MM.1S (cell line): ENCODE data around the gene KIAA0319L.

Experiments
- DNase-seq: peaks from one replicate; pipeline ENCODE4 v3.0.0-alpha.2; 2015
- H2AFZ ChIP-seq: fragments of 300-600 bp; sonication (generic); 2 replicates; pipeline ENCODE4 v1.6.0; 2016; ENCODE audit warnings: antibody characterized with exemption, low read length
- H3F3A ChIP-seq: fragments of 300-600 bp; sonication (generic); 2 replicates; pipeline ENCODE4 v1.6.1; 2016; ENCODE audit warnings: mild to moderate bottlenecking, antibody characterized with exemption, low read length, moderate library complexity, mixed read lengths; ENCODE audit not compliant: insufficient read depth
- H3K27ac ChIP-seq: fragments of 300-600 bp; sonication (generic); 2 replicates; pipeline ENCODE4 v1.5.1; 2016; ENCODE audit warnings: mild to moderate bottlenecking, low read length
- H3K27me3 ChIP-seq: fragments of 300-600 bp; sonication (generic); replicated peaks from 2 replicates; pipeline ENCODE4 v1.6.0; 2016; ENCODE audit warnings: low read length; ENCODE audit not compliant: insufficient read depth
- H3K36me3 ChIP-seq: fragments of 300-600 bp; sonication (generic); replicated peaks from 2 replicates; pipeline ENCODE4 v1.6.1; 2016; ENCODE audit warnings: mild to moderate bottlenecking, low read length, mixed read lengths; ENCODE audit not compliant: insufficient read depth
- H3K4me1 ChIP-seq: fragments of 300-600 bp; sonication (generic); 2 replicates; pipeline ENCODE4 v1.6.1; 2016; ENCODE audit warnings: low read length, mixed read lengths
- H3K4me2 ChIP-seq: fragments of 300-600 bp; sonication (generic); 2 replicates; pipeline ENCODE4 v1.6.0; 2016; ENCODE audit warnings: low read depth, low read length
- H3K4me3 ChIP-seq: fragments of 300-600 bp; sonication (generic); 2 replicates; pipeline ENCODE4 v1.5.1; 2016; ENCODE audit warnings: low read length, mixed read lengths
- H3K79me2 ChIP-seq: fragments of 300-600 bp; sonication (generic); 2 replicates; pipeline ENCODE4 v1.6.1; 2016; ENCODE audit warnings: mixed run types, low read length, mixed read lengths
- H3K9ac ChIP-seq: fragments of 300-600 bp; sonication (generic); 2 replicates; pipeline ENCODE4 v1.6.1; 2016; ENCODE audit warnings: low read length, mixed read lengths
- H3K9me2 ChIP-seq: fragments of 300-600 bp; sonication (generic); replicated peaks from 2 replicates; pipeline ENCODE4 v1.6.1; 2016; ENCODE audit warnings: mild to moderate bottlenecking, low read length, mixed read lengths; ENCODE audit not compliant: insufficient read depth
- H3K9me3 ChIP-seq: fragments of 300-600 bp; sonication (generic); replicated peaks from 2 replicates; pipeline ENCODE4 v1.6.1; 2016; ENCODE audit warnings: mild to moderate bottlenecking, low read length, mixed read lengths; ENCODE audit not compliant: insufficient read depth
- H4K20me1 ChIP-seq: fragments of 300-600 bp; sonication (generic); 2 replicates; pipeline ENCODE4 v1.6.1; 2016; ENCODE audit warnings: mild to moderate bottlenecking, low read length, moderate library complexity, mixed read lengths; ENCODE audit not compliant: insufficient read depth
- CTCF ChIP-seq: fragments of 300-600 bp; sonication (generic); IDR thresholded peaks from 2 replicates; pipeline ENCODE4 v1.5.1; 2016; ENCODE audit warnings: antibody characterized with exemption, low read length, mixed read lengths
- EZH2 ChIP-seq: fragments of 300-600 bp; sonication (generic); optimal IDR thresholded peaks from 2 replicates; pipeline ENCODE3; 2017; ENCODE audit warnings: low read depth, mild to moderate bottlenecking, antibody characterized with exemption, low read length, mixed read lengths
- EZH2phosphoT487 ChIP-seq: fragments of 300-600 bp; sonication (generic); IDR thresholded peaks from 2 replicates; pipeline ENCODE4 v1.6.1; 2018; ENCODE audit warnings: antibody characterized with exemption, low read length

Gene KIAA0319L

GRCh38 chr1:35599411-35599810 lies 42.2 kb upstream of the KIAA0319L start:
- Histone ChIP-seq H3K4me3 (no peak overlapping the region), H3K9me2 (no peaks in the 10 kb centered on the region), H3F3A (no peaks in the 10 kb centered on the region; the same call in 1 of the 2 replicates), H3K79me2 (peaks cover 9% of the 10 kb centered on the region; the same call in 1 of the 2 replicates), H3K4me1 (no peaks in the 10 kb centered on the region), H3K27ac (no peak overlapping the region), H4K20me1 (no peaks in the 10 kb centered on the region), H3K9ac (no peak overlapping the region), H2AFZ (no peak overlapping the region), H3K4me2 (no peak overlapping the region), H3K36me3 (peaks cover 9% of the 10 kb centered on the region; the same call in 1 of the 2 replicates), H3K27me3 (no peaks in the 10 kb centered on the region), H3K9me3 (no peaks in the 10 kb centered on the region)
- TF ChIP-seq CTCF = no peak
- TF ChIP-seq EZH2phosphoT487 = no peak
- no peak for TF ChIP-seq EZH2
- DNase-seq = no peak

DNA sequence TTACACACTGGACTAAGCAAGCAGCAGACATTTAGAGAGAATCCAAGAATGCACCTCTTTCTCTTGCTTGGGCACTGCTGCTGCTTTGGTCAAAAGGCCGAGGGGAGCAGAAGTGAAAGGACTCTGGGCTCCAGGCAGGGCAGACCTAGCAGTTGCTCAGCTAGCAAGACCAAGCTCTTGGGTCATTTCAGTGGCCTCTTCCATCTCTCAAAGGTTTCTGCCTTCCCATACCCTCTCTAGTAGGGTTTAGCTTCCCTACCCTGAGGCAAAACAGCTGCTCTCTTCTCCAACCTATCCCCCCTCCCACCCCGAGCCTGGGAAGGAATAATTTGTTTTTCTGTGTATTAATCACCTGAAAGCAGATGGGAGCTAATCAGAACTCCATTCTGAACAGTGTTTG lies 41.7 kb upstream of the KIAA0319L start:
- Histone ChIP-seq H3K4me1 (no peaks in the 10 kb centered on the region), H3K27ac (no peak overlapping the region)

GRCh38 chr1:35597870-35598269 lies 40.7 kb upstream of the KIAA0319L start:
- H3K79me2 ChIP-seq = peaks cover 2% of the 10 kb centered on the region; the same call in 1 of the 2 replicates
- no peaks in the 10 kb centered on the region for H3K4me1 ChIP-seq
- TF ChIP-seq EZH2phosphoT487 = no peak
- no peak for TF ChIP-seq EZH2
- no peak for TF ChIP-seq CTCF
- H3K4me3 ChIP-seq = no peak overlapping the region
- H3K9me3 ChIP-seq = no peaks in the 10 kb centered on the region
- H4K20me1 ChIP-seq = no peaks in the 10 kb centered on the region
- no peak for DNase-seq
- no peak overlapping the region for H3K27ac ChIP-seq
- H3K4me2 ChIP-seq = no peak overlapping the region
- H3K9me2 ChIP-seq = no peaks in the 10 kb centered on the region
- H3F3A ChIP-seq = no peaks in the 10 kb centered on the region; the same call in 1 of the 2 replicates
- H3K9ac ChIP-seq = no peak overlapping the region
- H2AFZ ChIP-seq = no peak overlapping the region
- peaks cover 5% of the 10 kb centered on the region; the same call in 1 of the 2 replicates for H3K36me3 ChIP-seq
- no peaks in the 10 kb centered on the region for H3K27me3 ChIP-seq

More for the DNA sequence above, 41.7 kb upstream of the KIAA0319L start:
- TF ChIP-seq EZH2phosphoT487 = no peak
- no peak for TF ChIP-seq EZH2
- TF ChIP-seq CTCF = no peak
- peaks cover 9% of the 10 kb centered on the region; the same call in 1 of the 2 replicates for H3K79me2 ChIP-seq
- no peak overlapping the region for H2AFZ ChIP-seq
- H3K9me2 ChIP-seq = no peaks in the 10 kb centered on the region
- H3F3A ChIP-seq = no peaks in the 10 kb centered on the region; the same call in 1 of the 2 replicates
- H3K4me3 ChIP-seq = no peak overlapping the region
- H3K9ac ChIP-seq = no peak overlapping the region
- H4K20me1 ChIP-seq = no peaks in the 10 kb centered on the region
- no peaks in the 10 kb centered on the region for H3K9me3 ChIP-seq
- DNase-seq = no peak
- no peaks in the 10 kb centered on the region for H3K27me3 ChIP-seq
- peaks cover 9% of the 10 kb centered on the region; the same call in 1 of the 2 replicates for H3K36me3 ChIP-seq
- no peak overlapping the region for H3K4me2 ChIP-seq
